Mesothelial cell of epicardium (in vitro differentiated cells): ENCODE results near the gene MMP2. TPM values are rescaled to one million over a fixed set of nuclear protein-coding genes. Genes with fewer than 3 reads are reported as not detected.

Source experiments
- DNase-seq, 2 experiments: peaks; one replicate each; pipeline ENCODE4 v3.0.0; 2021; ENCODE audit warnings: low spot score in 2 of 2; ENCODE audit not compliant: unreplicated experiment in 2 of 2
- H3K27ac Mint-ChIP-seq: 2 replicates; pipeline ENCODE4 v1.8.0; 2021; ENCODE audit warnings: mixed read lengths
- H3K27me3 Mint-ChIP-seq: 2 replicates; pipeline ENCODE4 v1.8.0; 2021; ENCODE audit warnings: low read depth, mixed read lengths
- H3K36me3 Mint-ChIP-seq: 2 replicates; pipeline ENCODE4 v1.8.0; 2021; ENCODE audit warnings: mixed read lengths
- H3K4me1 Mint-ChIP-seq: 2 replicates; pipeline ENCODE4 v1.8.0; 2021; ENCODE audit warnings: mixed read lengths
- H3K4me3 Mint-ChIP-seq: 2 replicates; pipeline ENCODE4 v1.8.0; 2021; ENCODE audit warnings: mild to moderate bottlenecking, moderate library complexity, mixed read lengths
- H3K9me3 Mint-ChIP-seq: 2 replicates; pipeline ENCODE4 v1.8.0; 2021; ENCODE audit warnings: mixed read lengths
- CTCF ChIP-seq: fragments of 200-600 bp; sonication (generic); IDR thresholded peaks from one replicate; pipeline ENCODE4 v1.5.0; 2021; ENCODE audit warnings: antibody characterized with exemption; ENCODE audit not compliant: unreplicated experiment
- total RNA-seq: library from RNA; stranded (reverse); gene quantifications from 3 replicates; pipeline ENCODE4 v1.2.1, GENCODE V29; 2021

Gene MMP2
- total RNA-seq, 1 donor from 2014 or later, result 385 TPM

DNA sequence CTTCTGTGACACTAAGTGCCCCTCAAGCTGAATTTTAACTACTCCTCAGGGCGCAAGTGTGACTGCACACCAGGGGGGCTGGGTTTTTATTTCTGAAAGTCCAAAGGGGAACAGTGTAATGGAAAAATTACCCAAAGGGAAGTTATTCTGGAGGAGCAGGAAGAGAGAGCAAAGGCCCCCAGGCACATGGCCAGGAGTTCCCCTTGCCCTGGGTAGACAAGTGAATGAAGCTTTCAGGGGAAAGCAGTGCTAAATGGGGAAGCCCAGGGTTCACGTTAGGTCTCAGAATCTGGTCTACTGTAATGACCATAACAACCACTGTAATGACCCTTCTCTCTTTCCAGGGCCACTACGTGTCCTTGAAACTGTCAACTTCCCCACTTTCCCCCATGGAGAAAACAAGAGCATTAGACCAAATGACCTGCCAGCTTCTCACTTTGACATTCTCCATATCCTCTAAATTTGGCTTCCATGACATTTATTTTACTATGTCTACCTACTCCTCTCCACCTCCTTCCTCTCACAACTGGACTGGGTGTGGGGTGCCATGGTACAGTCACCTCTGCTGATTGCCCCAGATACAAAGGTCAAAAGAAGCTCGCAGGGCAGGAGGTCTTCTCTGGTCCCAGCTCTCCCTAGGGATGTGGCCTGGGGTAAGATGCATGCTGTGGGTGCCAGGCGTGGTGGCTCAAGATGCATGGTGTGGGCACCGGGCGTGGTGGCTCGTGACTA, 34.1 kb upstream of the MMP2 start:
- Mint-ChIP-seq H3K27ac (no peak overlapping the region), H3K9me3 (no peaks in the 10 kb centered on the region), H3K4me3 (no peak overlapping the region), H3K4me1 (peaks cover 10% of the 10 kb centered on the region), H3K27me3 (peaks cover 21% of the 10 kb centered on the region), H3K36me3 (no peaks in the 10 kb centered on the region)
- DNase-seq, result no peak
- no peak for TF ChIP-seq CTCF

DNA sequence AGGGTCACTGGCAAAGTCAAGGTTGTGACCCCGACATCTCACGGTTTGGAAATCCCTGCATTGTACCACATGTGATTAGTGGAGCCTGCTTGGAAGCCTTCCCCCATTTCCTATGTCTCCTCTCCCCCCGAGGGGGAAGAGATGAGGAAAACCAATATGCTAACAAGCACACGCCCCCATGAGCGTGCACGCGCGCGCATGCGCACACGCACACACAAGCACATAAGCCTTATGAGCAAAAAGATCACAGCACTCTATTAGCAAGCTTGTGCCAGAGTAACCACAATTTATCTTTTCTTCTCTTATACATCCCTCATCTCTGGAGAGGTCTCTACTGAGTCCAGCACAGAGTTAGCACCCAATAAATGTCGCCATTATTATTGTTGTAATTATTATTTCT, 31.8 kb upstream of the MMP2 start:
- H3K9me3 Mint-ChIP-seq, result peaks cover 3% of the 10 kb centered on the region
- H3K4me3 Mint-ChIP-seq, result no peak overlapping the region
- peaks cover 7% of the 10 kb centered on the region for H3K27me3 Mint-ChIP-seq
- peaks cover 10% of the 10 kb centered on the region for H3K4me1 Mint-ChIP-seq
- no peak for DNase-seq
- no peak for TF ChIP-seq CTCF
- no peak overlapping the region for H3K27ac Mint-ChIP-seq
- no peaks in the 10 kb centered on the region for H3K36me3 Mint-ChIP-seq

- TF ChIP-seq CTCF, result no peak
- Mint-ChIP-seq H3K36me3 (no peaks in the 10 kb centered on the region), H3K27me3 (no peaks in the 10 kb centered on the region), H3K4me1 (no peaks in the 10 kb centered on the region), H3K4me3 (no peak overlapping the region), H3K9me3 (peaks cover 8% of the 10 kb centered on the region), H3K27ac (no peak overlapping the region)
- DNase-seq, result no peak
Measured at GRCh38 chr16:55452996-55453395, 26.0 kb upstream of the MMP2 start.

GRCh38 chr16:55453909-55454308, 25.1 kb upstream of the MMP2 start:
- no peak for TF ChIP-seq CTCF
- Mint-ChIP-seq H3K4me1 (no peaks in the 10 kb centered on the region), H3K9me3 (peaks cover 8% of the 10 kb centered on the region), H3K27ac (no peak overlapping the region), H3K27me3 (no peaks in the 10 kb centered on the region), H3K4me3 (no peak overlapping the region), H3K36me3 (no peaks in the 10 kb centered on the region)
- no peak for DNase-seq

DNA sequence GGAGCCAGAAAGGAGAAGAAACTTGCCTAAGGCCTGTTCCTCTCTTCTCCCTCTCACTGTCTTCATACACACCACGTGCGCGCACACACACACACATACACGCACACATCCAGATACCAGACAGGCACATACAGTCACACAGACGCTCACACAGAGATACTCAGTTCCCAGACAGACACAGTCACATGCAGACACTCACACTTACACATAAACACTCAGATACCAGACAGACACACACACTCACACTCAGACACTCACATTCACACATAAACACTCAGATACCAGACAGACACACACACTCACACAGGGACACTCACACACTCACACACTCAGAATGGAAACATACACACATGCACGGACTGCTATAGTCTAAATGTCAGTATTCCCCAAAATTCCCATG, 24.1 kb upstream of the MMP2 start:
- H3K9me3 Mint-ChIP-seq, result peaks cover 8% of the 10 kb centered on the region
- H3K27ac Mint-ChIP-seq, result no peak overlapping the region
- no peak for TF ChIP-seq CTCF
- H3K36me3 Mint-ChIP-seq, result no peaks in the 10 kb centered on the region
- H3K4me3 Mint-ChIP-seq, result no peak overlapping the region
- no peaks in the 10 kb centered on the region for H3K4me1 Mint-ChIP-seq
- no peak for DNase-seq
- H3K27me3 Mint-ChIP-seq, result no peaks in the 10 kb centered on the region
